ENCODE data around the gene IL23R. TPM values are rescaled to one million over a fixed set of nuclear protein-coding genes. Genes with fewer than 3 reads are reported as not detected.

IL23R gene
- total RNA-seq, 2 donors from 2014 or later, result 0.74 TPM; not detected in 1

- TF ChIP-seq POLR2A (IDR thresholded peaks at IDR 0.05) (no peak), POLR2AphosphoS5 (IDR thresholded peaks at IDR 0.05) (no peak), CTCF (IDR thresholded peaks at IDR 0.05) (no peak)
- no peaks in the 10 kb centered on the region for H3K4me1 ChIP-seq (replicated peaks)
- H3K9me3 ChIP-seq, result no peaks in the 10 kb centered on the region
- intact Hi-C loops (cut with DNase I), result no loop called here
- no peaks in the 10 kb centered on the region for H3K27me3 ChIP-seq (replicated peaks; ENCODE audit: insufficient read depth)
- H3K4me3 ChIP-seq, result no peak overlapping the region
- 57% methylated on average over 2 of the region's 2 CpGs for WGBS
- H3K36me3 ChIP-seq, result no peaks in the 10 kb centered on the region
- H3K27ac ChIP-seq, result no peak overlapping the region
- DNase-seq (ENCODE audit: low spot score), result no peak
Observed at GRCh38 chr1:67170751-67171573, 4.7 kb downstream of the IL23R start.

DNA sequence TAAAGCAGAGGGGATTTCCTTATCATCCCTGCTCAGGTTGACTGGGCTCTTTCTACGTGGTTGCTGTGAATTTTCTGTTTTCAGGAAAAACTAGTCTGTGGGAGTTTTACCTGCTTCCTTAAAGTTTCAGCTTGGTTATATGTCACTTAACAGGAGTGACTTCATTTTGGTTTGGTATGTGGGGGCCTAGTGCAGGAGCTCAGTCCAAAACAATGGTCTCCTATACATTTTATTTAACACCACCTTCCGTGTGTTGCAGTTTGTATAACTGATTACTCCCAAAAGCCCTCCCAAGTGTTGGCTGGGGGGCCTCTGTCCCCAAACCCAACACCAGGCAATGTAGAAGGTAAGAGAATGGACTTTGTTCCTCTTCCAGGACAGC is 5.3 kb downstream of the IL23R start:
- no peaks in the 10 kb centered on the region for H3K27me3 ChIP-seq (replicated peaks; ENCODE audit: insufficient read depth)
- DNase-seq (ENCODE audit: low spot score), result no peak
- 75% methylated on average over 2 of the region's 2 CpGs for WGBS
- H3K36me3 ChIP-seq, result no peaks in the 10 kb centered on the region
- no peaks in the 10 kb centered on the region for H3K4me1 ChIP-seq (replicated peaks)
- no peak overlapping the region for H3K4me3 ChIP-seq
- TF ChIP-seq POLR2A (IDR thresholded peaks at IDR 0.05) (no peak), CTCF (IDR thresholded peaks at IDR 0.05) (no peak), POLR2AphosphoS5 (IDR thresholded peaks at IDR 0.05) (no peak)
- H3K9me3 ChIP-seq, result no peaks in the 10 kb centered on the region
- H3K27ac ChIP-seq, result no peak overlapping the region
- intact Hi-C loops (cut with DNase I), result no loop called here

DNA sequence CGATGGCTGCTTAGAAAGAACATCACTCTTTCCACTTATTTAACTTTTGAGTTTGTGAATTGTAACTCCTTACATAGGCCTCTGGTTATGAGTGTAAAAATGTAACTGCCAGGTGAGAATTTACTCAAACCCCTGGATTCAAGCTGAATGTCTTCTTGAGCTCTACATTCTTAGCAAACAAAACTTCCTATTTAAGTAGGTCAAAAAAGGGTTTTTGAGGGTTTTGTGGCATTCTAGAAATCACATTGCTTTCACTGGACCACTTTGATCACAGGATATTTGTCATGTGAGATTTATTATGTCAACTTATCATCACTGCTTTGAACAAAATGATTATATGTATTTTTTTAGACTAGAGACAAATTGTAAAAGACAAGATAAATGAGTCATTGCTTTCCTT is 5.7 kb downstream of the IL23R start:
- H3K4me1 ChIP-seq (replicated peaks), result no peaks in the 10 kb centered on the region
- no peak for TF ChIP-seq POLR2A (IDR thresholded peaks at IDR 0.05)
- no peak for TF ChIP-seq CTCF (IDR thresholded peaks at IDR 0.05)
- TF ChIP-seq POLR2AphosphoS5 (IDR thresholded peaks at IDR 0.05), result no peak

DNA sequence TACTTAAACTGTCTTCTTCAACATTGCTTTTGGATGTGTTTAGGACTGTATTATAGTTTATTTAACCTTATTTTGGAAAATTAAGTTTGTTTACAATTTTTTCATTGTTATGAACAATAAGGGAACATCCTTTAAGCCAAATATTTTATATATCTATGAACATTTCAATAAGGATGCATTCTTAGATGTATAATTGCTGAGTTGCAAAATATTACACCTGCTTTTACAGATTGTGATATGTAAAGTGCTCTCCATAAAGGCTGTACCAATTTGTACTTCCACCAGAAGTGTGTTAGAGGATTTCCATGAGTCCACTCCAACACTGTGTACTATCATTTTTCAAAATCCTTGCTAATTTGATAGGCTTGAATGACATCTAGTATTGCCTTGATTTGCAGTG is 7.7 kb downstream of the IL23R start:
- Histone ChIP-seq H3K4me3 (no peak overlapping the region), H3K9me3 (no peaks in the 10 kb centered on the region), H3K4me1 (replicated peaks) (no peaks in the 10 kb centered on the region), H3K36me3 (no peaks in the 10 kb centered on the region), H3K27me3 (replicated peaks; ENCODE audit: insufficient read depth) (no peaks in the 10 kb centered on the region), H3K27ac (no peak overlapping the region)
- TF ChIP-seq POLR2AphosphoS5 (IDR thresholded peaks at IDR 0.05) (no peak), POLR2A (IDR thresholded peaks at IDR 0.05) (no peak), CTCF (IDR thresholded peaks at IDR 0.05) (no peak)
- intact Hi-C loops (cut with DNase I), result no loop called here
- DNase-seq (ENCODE audit: low spot score), result no peak

More for the DNA sequence above, 5.7 kb downstream of the IL23R start:
- Histone ChIP-seq H3K9me3 (no peaks in the 10 kb centered on the region), H3K27ac (no peak overlapping the region), H3K27me3 (replicated peaks; ENCODE audit: insufficient read depth) (no peaks in the 10 kb centered on the region), H3K36me3 (no peaks in the 10 kb centered on the region), H3K4me3 (no peak overlapping the region)
- intact Hi-C loops (cut with DNase I), result no loop called here
- no peak for DNase-seq (ENCODE audit: low spot score)
- WGBS, result 33% methylated on average over 1 of the region's 1 CpG

- TF ChIP-seq POLR2A (IDR thresholded peaks at IDR 0.05) (no peak), POLR2AphosphoS5 (IDR thresholded peaks at IDR 0.05) (no peak), CTCF (IDR thresholded peaks at IDR 0.05) (no peak)
- Histone ChIP-seq H3K4me3 (no peak overlapping the region), H3K36me3 (no peaks in the 10 kb centered on the region), H3K4me1 (replicated peaks) (no peaks in the 10 kb centered on the region), H3K27me3 (replicated peaks; ENCODE audit: insufficient read depth) (no peaks in the 10 kb centered on the region), H3K27ac (no peak overlapping the region), H3K9me3 (no peaks in the 10 kb centered on the region)
- intact Hi-C loops (cut with DNase I), result no loop called here
- 89% methylated on average over 2 of the region's 2 CpGs for WGBS
- DNase-seq (ENCODE audit: low spot score), result no peak
Observed at GRCh38 chr1:67174716-67175284, 8.5 kb downstream of the IL23R start.
